NCI-H2107 treated with DMSO at 0.1 percent for 48 hours (cell line): Measurements from ENCODE around the gene CLK3.
"Not testable (repeated sequence)": the region's sequence is repeated elsewhere in the genome, so short reads cannot be mapped to it uniquely, and the experiment has no call there.

Source experiments
- DNase-seq: peaks from one replicate; lab custom pipeline; 2025; ENCODE audit not compliant: unreplicated experiment; lab: John Stamatoyannopoulos, UW

The CLK3 gene

DNA sequence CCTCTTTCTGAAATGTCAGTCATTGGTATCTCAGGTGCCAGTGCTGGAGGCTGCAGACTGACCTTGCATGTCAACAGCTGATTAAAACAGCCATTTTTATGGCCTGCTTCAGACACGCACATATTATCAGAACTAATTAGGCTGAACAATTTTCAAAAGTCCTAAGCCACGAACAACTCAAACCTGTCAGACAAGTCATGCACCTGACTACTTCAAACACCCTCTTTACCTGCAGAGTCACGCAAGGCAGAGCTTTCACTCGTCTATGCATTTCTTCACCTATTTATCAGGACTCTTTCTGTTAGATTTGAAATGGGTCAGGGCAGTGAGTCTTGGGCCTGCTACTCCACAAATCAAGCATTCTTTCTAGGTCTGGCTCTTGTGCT, 26.7 kb downstream of the CLK3 start:
- DNase-seq = no peak

DNA sequence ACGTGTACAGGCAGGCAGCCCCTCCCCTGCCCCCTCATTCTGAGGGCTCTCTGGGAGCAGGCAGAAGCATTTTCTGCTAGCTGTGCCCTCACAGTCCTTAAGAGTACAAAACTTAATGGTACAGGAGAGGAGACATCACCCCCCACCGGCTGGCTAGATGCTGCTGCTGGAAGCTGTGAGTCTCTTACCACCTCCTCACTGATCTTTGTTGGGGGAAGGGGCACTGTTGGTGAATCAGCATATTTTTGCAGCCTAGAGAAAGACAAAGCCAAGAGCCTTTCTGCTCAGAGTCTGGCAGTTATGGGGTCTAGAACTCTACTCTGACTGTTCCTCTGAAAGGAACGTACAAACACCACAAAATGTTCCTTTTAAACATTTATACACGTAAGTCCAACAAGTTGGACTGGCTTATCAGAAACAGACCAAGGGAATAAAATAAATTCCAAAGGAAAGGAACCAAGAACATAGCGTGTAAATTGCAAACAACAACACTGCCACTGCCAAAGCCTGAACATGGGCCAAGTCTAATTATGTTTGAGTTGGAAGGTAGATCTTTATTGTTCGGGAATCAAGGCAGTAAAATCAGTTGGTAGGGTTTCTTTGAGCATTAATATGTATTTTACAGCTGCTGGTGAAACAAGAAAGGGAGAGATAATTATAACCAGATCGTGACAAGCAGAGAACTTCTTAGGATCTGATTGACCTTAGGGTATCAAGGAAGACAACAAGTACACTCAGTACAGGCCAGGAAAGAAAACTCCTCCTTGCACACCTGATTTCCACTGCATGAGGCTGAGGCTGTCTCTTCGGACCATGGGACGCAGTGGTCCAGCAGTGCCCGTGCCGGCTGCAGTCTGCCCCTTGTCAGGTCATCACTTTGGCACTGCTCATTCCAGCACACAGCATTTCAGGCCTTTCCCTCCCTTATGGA, 27.4 kb downstream of the CLK3 start:
- no peak for DNase-seq

DNA sequence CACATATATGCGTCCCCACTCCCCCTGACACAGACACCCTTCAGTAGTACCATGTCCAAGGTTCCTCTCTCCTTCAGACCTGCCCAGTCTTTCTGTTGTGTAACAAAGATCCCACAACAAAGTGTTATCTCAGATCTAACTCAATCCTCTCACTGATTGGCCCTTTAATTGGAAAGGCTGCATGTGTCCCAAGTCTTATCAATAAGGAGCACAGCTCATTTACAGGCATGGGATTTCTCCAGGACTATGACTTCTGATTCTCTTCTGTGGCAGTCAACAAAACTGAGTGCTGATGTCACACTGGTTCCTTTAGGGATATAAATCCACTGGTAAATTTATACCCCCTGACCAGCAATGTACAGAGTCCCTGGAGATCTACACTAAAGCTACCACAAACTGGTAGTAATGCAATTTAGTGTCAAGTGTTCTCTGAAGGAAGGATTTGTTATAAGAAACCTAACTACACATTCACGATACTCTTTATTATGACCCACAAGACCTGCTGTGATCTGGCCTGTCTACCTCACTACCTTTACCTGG, 28.1 kb downstream of the CLK3 start:
- no peak for DNase-seq

- DNase-seq = no peak
Measured at GRCh38 chr15:74646480-74646879, 30.8 kb downstream of the CLK3 start.

GRCh38 chr15:74648051-74648842, 32.6 kb downstream of the CLK3 start:
- no peak for DNase-seq

- DNase-seq = peak; percentile 61
Measured at GRCh38 chr15:74651242-74651741, 35.7 kb downstream of the CLK3 start.

DNA sequence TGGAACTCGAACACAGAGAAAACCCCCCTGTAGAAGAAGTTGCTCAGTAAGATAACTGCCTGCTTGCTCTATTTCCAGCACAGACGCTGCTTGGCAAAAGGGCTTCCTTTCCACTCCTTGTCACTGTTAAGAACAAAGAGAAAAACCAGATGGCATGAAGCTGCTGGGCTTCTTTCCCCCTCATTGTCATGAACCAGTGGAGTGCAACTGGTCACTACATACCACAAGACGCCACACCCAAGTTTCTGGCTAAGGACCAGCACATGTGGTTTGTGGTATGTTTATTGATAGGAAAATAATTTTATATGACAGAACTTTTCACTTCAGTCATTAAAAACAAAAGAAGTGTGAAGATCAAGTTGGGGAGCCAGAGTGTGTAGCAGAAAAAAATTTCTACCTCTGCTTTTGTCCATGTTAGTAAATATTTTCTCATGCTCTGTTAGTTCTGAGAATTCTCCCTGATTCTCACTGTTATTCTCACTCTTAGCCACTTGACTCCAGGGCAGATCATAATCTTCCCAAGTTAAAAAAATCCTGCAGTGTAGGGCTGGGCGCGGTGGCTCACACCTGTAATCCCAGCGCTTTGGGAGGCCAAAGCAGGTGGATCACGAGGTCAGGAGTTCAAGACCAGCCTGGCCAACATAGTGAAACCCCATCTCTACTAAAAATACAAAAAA, 37.9 kb downstream of the CLK3 start:
- no peak for DNase-seq

- peak; percentile 57 for DNase-seq
Measured at GRCh38 chr15:74655424-74655823, 39.8 kb downstream of the CLK3 start.

DNA sequence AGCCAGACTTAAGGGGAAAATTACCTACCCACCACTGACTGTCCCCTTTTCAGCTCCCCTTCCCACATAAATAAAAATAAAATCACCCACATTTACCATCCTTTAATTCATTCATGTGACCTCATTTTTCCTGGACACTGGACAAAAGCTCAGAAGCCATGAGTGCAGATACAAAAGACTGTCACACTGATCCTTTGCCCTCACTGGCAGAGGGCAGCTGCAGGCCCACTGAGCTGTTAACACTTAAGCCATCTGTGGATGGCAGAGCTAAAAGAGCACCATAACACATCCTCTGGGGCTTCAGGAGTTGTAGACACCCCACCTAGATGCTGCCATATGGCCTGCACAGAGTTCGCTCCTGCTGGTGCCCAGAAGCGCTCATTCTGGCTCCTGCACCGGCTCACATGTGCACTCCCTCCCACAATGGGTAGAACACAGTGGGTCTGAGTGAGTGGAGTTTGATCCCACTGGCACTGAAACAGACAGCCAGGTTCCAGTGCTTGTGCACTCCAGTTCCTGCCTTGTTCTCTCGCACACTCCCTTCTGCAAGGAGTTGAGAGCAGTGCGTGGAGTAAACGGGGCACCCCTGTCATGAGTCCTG, 41.4 kb downstream of the CLK3 start:
- no peak for DNase-seq

- DNase-seq = no peak
Measured at GRCh38 chr15:74657846-74658245, 42.2 kb downstream of the CLK3 start.

DNA sequence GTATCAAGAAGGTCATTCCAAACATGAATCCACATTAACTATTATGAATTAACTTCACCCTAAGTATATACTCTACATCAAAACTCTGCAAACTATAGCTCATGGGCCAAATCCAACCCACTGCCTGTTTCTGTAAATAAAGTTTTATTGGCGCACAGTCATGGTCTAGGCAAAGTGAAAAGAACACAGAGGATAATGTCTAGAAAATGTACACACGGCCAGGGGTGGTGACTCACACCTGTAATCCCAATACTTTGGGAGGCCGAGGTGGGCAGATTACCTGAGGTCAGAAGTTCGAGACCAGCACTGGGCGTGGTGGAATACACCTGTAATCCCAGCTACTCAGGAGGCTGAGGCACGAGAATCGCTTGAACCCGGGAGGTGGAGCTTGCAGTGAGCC, 45.6 kb downstream of the CLK3 start:
- DNase-seq = not testable (repeated sequence)

DNA sequence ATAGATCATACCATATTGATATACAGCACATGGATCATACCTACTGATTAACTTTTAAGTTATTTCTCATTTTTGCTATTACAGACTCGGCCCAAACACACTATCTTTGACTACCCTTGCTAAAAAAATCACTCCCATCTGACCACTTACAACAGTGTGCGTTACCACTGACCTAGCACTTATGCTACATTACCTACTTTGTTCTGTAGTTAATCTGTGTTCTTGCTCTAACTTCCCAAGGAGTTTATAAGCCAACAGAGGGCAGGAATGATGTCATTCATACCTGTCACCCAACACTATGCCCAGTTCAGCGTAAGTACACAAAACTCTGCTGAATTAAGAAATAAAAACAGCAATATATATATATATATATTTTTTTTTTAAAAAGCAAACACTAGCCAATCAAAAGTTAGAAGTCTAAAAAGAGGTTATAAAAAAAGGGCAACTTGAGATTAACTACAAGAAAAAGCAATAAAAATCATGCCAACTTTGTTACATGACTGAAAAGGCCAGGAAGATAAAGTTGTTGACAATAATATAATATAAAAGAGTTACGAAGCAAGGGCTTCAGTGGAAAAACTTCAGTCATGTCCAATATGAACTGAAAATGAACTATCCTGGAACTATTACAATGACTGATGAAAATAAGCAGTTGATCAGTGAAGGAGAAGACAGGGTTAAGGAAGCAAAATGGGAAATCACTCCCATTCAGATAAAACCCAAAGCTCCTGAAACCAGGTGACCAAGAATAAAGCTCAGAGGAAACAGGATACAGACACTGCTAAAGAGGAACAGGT, 46.6 kb downstream of the CLK3 start:
- no peak for DNase-seq

DNA sequence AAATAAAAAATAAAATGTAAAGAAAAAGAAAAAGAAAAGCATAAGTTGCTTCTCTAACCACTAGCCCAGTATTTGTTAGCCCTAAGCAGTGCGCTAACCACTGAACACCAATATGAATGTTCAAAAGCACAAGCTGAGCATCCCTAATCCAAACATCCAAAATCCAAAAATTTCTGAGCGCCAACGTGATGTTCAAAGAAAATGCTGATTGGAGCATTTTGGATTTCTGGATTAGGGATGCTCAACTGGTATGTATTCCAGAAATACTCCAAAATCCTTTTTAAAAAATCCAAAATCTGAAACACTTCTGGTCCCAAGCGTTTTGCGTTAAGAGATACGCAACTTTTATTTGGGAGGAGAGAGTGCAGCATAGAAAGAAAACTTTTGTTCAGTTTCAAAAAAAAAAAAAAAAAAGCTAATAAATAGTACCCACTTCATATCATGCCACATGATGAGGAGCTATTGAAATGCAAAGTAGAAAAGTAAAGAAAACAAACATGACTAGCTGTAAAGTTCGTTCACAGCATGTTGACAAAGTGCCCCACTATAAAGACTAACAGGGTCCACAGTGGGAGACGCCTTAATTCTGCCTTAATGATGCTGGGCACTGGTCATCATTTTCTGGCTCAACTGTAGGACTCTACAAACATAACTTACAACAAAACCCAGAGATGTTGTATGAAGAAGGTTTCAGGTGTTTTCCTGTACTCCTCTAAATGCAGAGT, 47.8 kb downstream of the CLK3 start:
- no peak for DNase-seq

GRCh38 chr15:74664028-74664616, 48.5 kb downstream of the CLK3 start:
- no peak for DNase-seq

- no peak for DNase-seq
Measured at GRCh38 chr15:74664670-74665069, 49.0 kb downstream of the CLK3 start.

DNA sequence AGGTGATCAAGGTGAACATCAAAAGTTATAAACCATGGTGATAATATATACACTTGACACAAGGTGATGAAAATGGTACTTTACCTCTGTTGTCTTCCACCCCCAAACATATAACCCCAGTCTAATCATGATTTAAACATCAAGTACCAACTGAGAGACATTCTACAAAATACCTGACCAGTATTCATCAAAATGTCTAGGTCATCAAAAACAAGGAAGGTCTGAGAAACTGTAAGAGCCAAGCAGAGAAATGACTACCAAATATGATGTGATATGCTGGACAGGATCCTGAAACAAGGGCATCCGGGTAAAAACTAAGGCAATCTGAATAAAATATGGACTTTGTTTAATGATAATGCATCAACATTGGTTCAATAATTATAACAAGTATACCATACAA, 52.3 kb downstream of the CLK3 start:
- DNase-seq = no peak

- no peak for DNase-seq
Measured at GRCh38 chr15:74669627-74670026, 54.0 kb downstream of the CLK3 start.

- no peak for DNase-seq
Measured at GRCh38 chr15:74674161-74674560, 58.5 kb downstream of the CLK3 start.

- DNase-seq = no peak
Measured at GRCh38 chr15:74676801-74677200, 61.2 kb downstream of the CLK3 start.
